Stimulated activated naive B cell treated with anti-CD40 and anti-IgM and Interleukin-4, amounts not matched to agents 10 μg/mL and 1 μg/mL and 100 μg/mL, for 72 hours (primary cell): ENCODE data around the gene CCDC93.
"Not testable (repeated sequence)": the region's sequence is repeated elsewhere in the genome, so short reads cannot be mapped to it uniquely, and the experiment has no call there.

Source experiments
- ATAC-seq, 2 donors: fragments of 150-1000 bp; cut with Tn5 transposase; replicated peaks; 2 replicates each; pipeline ENCODE4 v1.10.0; 2021; ENCODE audit warnings: moderate library complexity in 1 of 2
- DNase-seq: peaks from one replicate; pipeline ENCODE4 v3.0.0; 2021
- H3K27ac Mint-ChIP-seq: one replicate; pipeline ENCODE4 v1.8.0; 2022; ENCODE audit warnings: mild to moderate bottlenecking, mixed read lengths
- H3K27me3 Mint-ChIP-seq, 2 donors: one replicate each; pipeline ENCODE4 v1.8.0; 2022; ENCODE audit warnings: mixed read lengths in 2 of 2
- H3K36me3 Mint-ChIP-seq, 2 donors: one replicate each; pipeline ENCODE4 v1.8.0; 2022; ENCODE audit warnings: mixed read lengths in 2 of 2, mild to moderate bottlenecking in 1 of 2
- H3K4me1 Mint-ChIP-seq, 2 donors: one replicate each; pipeline ENCODE4 v1.8.0; 2022; ENCODE audit warnings: mixed read lengths in 2 of 2, mild to moderate bottlenecking in 1 of 2
- H3K4me3 Mint-ChIP-seq, 2 donors: one replicate each; pipeline ENCODE4 v1.8.0; 2022; ENCODE audit warnings: mild to moderate bottlenecking in 2 of 2, mixed read lengths in 2 of 2, moderate library complexity in 1 of 2
- H3K9me3 Mint-ChIP-seq, 2 donors: one replicate each; pipeline ENCODE4 v1.8.0; 2022; ENCODE audit warnings: mixed read lengths in 2 of 2, mild to moderate bottlenecking in 1 of 2

CCDC93 gene

DNA sequence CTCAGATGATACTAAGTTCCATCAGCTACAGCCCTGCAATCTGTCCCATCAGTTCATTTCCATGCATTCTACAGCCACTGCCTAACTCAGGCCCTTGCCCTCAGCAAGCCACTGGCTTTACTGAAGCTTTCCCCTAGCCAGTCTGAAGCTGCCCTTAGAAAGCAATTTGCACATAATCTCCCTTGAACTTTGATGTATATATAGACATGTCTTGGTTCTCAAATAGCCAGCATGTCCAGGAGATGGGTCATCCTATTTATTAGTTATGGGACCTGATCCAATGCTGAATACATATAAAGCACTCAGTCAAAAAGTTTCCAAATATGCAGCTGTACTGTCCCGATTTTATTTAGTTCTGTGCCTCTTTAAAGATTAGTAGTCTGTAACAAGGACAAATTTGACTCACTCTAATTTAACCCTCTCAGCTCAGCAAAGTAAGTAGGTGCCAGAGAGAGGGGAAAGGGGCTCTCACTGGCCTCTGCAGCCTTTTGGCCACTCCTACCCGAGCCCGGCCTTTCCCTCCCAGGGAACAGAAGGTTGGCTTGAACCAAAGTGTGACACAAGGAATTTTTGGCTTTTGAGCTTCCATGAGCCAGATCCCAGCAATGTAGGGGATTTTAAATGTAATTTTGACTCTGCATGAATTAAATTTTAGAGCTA, 70.7 kb downstream of the CCDC93 start:
- Mint-ChIP-seq H3K36me3 (peaks cover 68 to 74% of the 10 kb centered on the region in 2 donors), H3K4me3 (no peak overlapping the region), H3K27ac (no peak overlapping the region), H3K9me3 (no peaks in the 10 kb centered on the region), H3K27me3 (no peaks in the 10 kb centered on the region), H3K4me1 (no peaks in the 10 kb centered on the region)
- ATAC-seq (no peak), DNase-seq (no peak)

- Mint-ChIP-seq H3K9me3 (no peaks in the 10 kb centered on the region), H3K27ac (peak overlapping the region; percentile 4), H3K4me3 (no peak overlapping the region), H3K4me1 (no peaks in the 10 kb centered on the region), H3K36me3 (peaks cover 64 to 69% of the 10 kb centered on the region in 2 donors), H3K27me3 (no peaks in the 10 kb centered on the region)
- ATAC-seq (no peak), DNase-seq (no peak)
Measured at GRCh38 chr2:117942551-117942950, 71.3 kb downstream of the CCDC93 start.

DNA sequence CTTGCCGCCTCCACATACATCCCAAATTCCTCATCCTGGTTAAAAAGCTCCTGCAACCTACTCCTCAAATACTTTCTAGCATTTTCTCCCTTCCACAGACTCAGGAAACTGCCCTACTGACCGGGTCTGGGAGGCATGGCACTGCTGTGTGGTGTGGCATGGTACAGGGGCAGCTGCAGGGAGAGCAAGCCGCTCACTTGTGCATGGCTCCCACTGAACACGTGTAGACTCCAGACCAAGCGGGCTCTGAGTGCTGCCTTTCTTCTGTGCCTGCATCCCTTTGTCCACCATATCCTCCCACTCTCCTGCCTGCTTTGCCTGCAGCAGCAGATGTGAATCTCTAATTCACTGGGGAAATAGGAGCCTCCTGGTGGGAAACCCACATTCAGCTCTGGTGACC, 72.2 kb downstream of the CCDC93 start:
- no peak overlapping the region for H3K27ac Mint-ChIP-seq
- H3K9me3 Mint-ChIP-seq, result no peaks in the 10 kb centered on the region
- no peaks in the 10 kb centered on the region for H3K27me3 Mint-ChIP-seq
- no peaks in the 10 kb centered on the region for H3K4me1 Mint-ChIP-seq
- DNase-seq (no peak), ATAC-seq (no peak)
- no peak overlapping the region for H3K4me3 Mint-ChIP-seq
- peaks cover 60 to 65% of the 10 kb centered on the region in 2 donors for H3K36me3 Mint-ChIP-seq

DNA sequence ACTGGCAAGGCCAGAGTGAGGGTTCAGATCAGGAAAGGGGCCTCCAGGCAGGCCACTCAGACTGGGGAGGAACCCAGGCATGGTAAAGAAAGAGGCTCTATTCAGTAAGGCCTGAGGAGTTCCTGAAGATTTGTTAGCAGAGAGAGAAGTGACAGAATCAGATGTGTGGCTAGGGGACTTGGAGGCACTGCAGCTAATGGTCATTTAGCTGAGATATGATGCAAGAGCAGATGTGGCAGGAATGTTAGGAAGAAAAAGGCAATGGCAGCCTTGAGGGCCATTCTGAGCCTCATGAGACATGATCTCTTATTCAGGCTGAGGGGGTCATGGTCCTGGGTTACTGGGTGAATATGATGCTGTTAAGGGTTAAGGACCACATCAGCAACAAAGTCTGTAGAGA, 73.4 kb downstream of the CCDC93 start:
- Mint-ChIP-seq H3K27ac (no peak overlapping the region), H3K4me1 (no peaks in the 10 kb centered on the region), H3K36me3 (peaks cover 60 to 63% of the 10 kb centered on the region in 2 donors), H3K4me3 (no peak overlapping the region), H3K27me3 (no peaks in the 10 kb centered on the region), H3K9me3 (no peaks in the 10 kb centered on the region)
- no peak for ATAC-seq
- DNase-seq, result no peak

GRCh38 chr2:117938611-117939010, 75.3 kb downstream of the CCDC93 start:
- Mint-ChIP-seq H3K36me3 (peaks cover 63 to 67% of the 10 kb centered on the region in 2 donors), H3K27me3 (no peaks in the 10 kb centered on the region), H3K27ac (no peak overlapping the region), H3K4me3 (no peak overlapping the region), H3K9me3 (no peaks in the 10 kb centered on the region), H3K4me1 (no peaks in the 10 kb centered on the region)
- no peak for DNase-seq
- ATAC-seq, result no peak

DNA sequence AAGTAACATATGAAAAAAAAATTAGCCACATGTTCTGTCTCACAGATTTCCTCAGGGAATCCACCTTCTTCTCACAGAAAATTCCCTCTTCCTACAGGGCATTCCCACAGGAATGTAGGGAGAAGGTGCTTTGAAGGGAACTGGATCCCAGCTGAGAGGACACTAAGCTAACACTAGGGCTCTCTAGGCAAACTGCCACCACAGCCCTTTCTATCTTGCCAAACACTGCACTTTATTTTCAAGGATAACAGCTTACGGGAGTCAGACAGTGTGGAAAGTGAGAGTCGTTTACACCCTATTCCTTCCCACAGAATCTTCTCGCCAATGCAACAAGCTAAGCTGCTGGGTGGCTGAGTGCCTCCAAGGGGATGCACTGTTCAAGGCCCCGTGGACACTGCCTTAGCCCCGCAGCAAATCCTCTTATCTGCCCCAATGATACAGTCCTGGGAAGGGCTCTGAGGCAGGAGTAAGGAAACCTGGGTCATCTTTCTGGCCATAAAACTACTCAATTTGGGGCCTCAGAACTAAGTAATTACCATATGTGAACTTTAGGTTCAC, 76.9 kb downstream of the CCDC93 start:
- Mint-ChIP-seq H3K4me3 (no peak overlapping the region), H3K4me1 (no peaks in the 10 kb centered on the region), H3K9me3 (no peaks in the 10 kb centered on the region), H3K27me3 (no peaks in the 10 kb centered on the region), H3K27ac (no peak overlapping the region), H3K36me3 (peaks cover 66 to 71% of the 10 kb centered on the region in 2 donors)
- no peak for ATAC-seq
- DNase-seq, result no peak

- Mint-ChIP-seq H3K9me3 (no peaks in the 10 kb centered on the region), H3K27ac (no peak overlapping the region), H3K4me3 (no peak overlapping the region), H3K27me3 (no peaks in the 10 kb centered on the region), H3K4me1 (no peaks in the 10 kb centered on the region), H3K36me3 (peaks cover 72 to 76% of the 10 kb centered on the region in 2 donors)
- ATAC-seq (no peak), DNase-seq (no peak)
Measured at GRCh38 chr2:117935954-117936353, 77.9 kb downstream of the CCDC93 start.

- Mint-ChIP-seq H3K9me3 (no peaks in the 10 kb centered on the region), H3K27me3 (no peaks in the 10 kb centered on the region), H3K4me3 (no peak overlapping the region), H3K27ac (no peak overlapping the region), H3K4me1 (no peaks in the 10 kb centered on the region), H3K36me3 (peaks cover 75 to 79% of the 10 kb centered on the region in 2 donors)
- ATAC-seq (no peak), DNase-seq (no peak)
Measured at GRCh38 chr2:117935456-117935855, 78.4 kb downstream of the CCDC93 start.

- no peak overlapping the region for H3K27ac Mint-ChIP-seq
- H3K27me3 Mint-ChIP-seq, result no peaks in the 10 kb centered on the region
- peaks cover 3 to 4% of the 10 kb centered on the region in 2 donors for H3K9me3 Mint-ChIP-seq
- H3K4me1 Mint-ChIP-seq, result no peaks in the 10 kb centered on the region
- no peak overlapping the region for H3K4me3 Mint-ChIP-seq
- no peak for ATAC-seq
- no peak for DNase-seq
- peaks cover 76 to 81% of the 10 kb centered on the region in 2 donors for H3K36me3 Mint-ChIP-seq
Measured at GRCh38 chr2:117933884-117934354, 80.0 kb downstream of the CCDC93 start.

- no peak overlapping the region for H3K27ac Mint-ChIP-seq
- ATAC-seq, result no peak
- no peaks in the 10 kb centered on the region for H3K27me3 Mint-ChIP-seq
Measured at GRCh38 chr2:117931978-117932377, 81.9 kb downstream of the CCDC93 start.

DNA sequence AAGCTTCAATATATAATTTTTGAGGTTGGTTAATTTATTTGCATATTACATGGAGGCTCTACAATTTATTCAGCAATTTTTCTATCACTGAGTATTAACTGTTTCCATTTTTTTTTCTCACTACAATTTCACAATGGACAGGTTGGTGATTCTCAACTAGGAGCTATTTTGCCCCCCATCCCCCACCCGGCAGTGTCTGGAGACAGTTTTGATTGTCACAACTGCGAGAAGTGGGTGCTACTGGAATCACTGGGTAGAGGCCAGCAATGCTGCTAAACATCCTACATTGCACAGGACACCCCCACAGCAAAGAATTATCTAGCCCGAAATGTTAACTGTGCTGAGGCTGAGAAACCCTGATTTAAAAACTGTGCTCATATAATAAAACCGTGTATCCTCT, 82.6 kb downstream of the CCDC93 start:
- Mint-ChIP-seq H3K27ac (no peak overlapping the region), H3K36me3 (peaks cover 84 to 89% of the 10 kb centered on the region in 2 donors), H3K4me3 (no peak overlapping the region), H3K9me3 (peaks cover 4% of the 10 kb centered on the region in 2 donors), H3K27me3 (no peaks in the 10 kb centered on the region), H3K4me1 (no peaks in the 10 kb centered on the region)
- no peak for DNase-seq
- no peak for ATAC-seq

More at GRCh38 chr2:117931978-117932377, 81.9 kb downstream of the CCDC93 start:
- DNase-seq, result no peak
- peaks cover 88 to 94% of the 10 kb centered on the region in 2 donors for H3K36me3 Mint-ChIP-seq
- no peak overlapping the region for H3K4me3 Mint-ChIP-seq
- peaks cover 4% of the 10 kb centered on the region in 2 donors for H3K9me3 Mint-ChIP-seq
- no peaks in the 10 kb centered on the region for H3K4me1 Mint-ChIP-seq

DNA sequence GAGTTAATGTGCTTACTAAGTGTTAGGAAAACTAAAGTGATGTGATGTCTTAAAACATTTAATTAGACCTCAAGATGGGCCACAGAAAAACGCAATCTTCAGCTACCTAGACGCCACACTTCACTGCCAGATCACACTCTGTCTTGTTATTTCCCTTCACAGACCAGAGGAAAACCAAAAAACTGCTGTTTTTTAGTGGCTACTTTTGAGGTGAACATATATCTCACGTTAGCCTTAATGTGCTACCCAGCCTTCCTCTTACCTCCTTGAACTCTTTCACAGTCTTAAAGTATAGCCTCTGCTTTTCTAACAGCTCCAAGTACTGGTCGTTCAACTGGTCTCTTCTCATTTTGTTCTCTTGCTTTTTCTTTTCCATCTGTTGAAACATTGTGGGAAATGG, 83.1 kb downstream of the CCDC93 start:
- DNase-seq (no peak), ATAC-seq (no peak)
- Mint-ChIP-seq H3K27ac (no peak overlapping the region), H3K9me3 (peaks cover 4% of the 10 kb centered on the region in 2 donors), H3K4me1 (no peaks in the 10 kb centered on the region), H3K4me3 (no peak overlapping the region), H3K27me3 (no peaks in the 10 kb centered on the region), H3K36me3 (peaks cover 85 to 88% of the 10 kb centered on the region in 2 donors)

GRCh38 chr2:117923471-117923870, 90.4 kb downstream of the CCDC93 start:
- H3K27ac Mint-ChIP-seq, H3K4me1 Mint-ChIP-seq, H3K9me3 Mint-ChIP-seq, ATAC-seq, H3K4me3 Mint-ChIP-seq, H3K27me3 Mint-ChIP-seq, DNase-seq: not testable (repeated sequence)
- H3K36me3 Mint-ChIP-seq, result peaks cover 67 to 82% of the 10 kb centered on the region in 2 donors

DNA sequence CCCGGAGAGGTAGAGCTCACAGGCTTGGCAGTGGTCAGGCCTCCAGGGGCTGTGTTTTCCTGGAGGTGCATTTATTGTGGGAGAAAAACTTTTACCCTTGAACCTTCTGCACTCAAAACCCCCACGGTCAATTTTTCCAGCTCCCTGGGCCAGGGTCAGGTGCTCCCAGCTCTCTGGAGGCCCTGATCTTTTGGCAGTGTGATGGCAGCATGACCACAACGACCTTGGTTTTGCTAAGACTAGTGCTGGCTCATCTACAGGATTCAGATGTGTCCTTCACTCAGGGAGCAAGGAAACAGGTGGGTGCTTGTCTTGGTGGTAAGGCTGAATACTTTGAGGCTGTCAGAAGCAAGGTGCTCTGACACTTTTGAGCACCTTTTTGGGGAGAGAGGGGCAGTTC, 92.3 kb downstream of the CCDC93 start:
- no peak for DNase-seq
- no peak overlapping the region for H3K4me3 Mint-ChIP-seq
- H3K27ac Mint-ChIP-seq, result no peak overlapping the region
- peaks cover 0 to 1% of the 10 kb centered on the region in 2 donors for H3K9me3 Mint-ChIP-seq
- peaks cover 66 to 85% of the 10 kb centered on the region in 2 donors for H3K36me3 Mint-ChIP-seq
- H3K4me1 Mint-ChIP-seq, result no peaks in the 10 kb centered on the region
- H3K27me3 Mint-ChIP-seq, result no peaks in the 10 kb centered on the region
- ATAC-seq, result no peak

GRCh38 chr2:117918608-117919007, 95.3 kb downstream of the CCDC93 start:
- Mint-ChIP-seq H3K9me3 (peaks cover 4 to 6% of the 10 kb centered on the region in 2 donors), H3K36me3 (peaks cover 56 to 87% of the 10 kb centered on the region in 2 donors), H3K4me3 (no peak overlapping the region), H3K27me3 (no peaks in the 10 kb centered on the region), H3K27ac (peak overlapping the region; percentile 20), H3K4me1 (no peaks in the 10 kb centered on the region)
- ATAC-seq (no peak), DNase-seq (no peak)
